ENCODE data around the gene FMN2.

GRCh38 chr1:240351690-240352089, 260.0 kb downstream of the FMN2 start:
- TF ChIP-seq POLR2AphosphoS5 (IDR thresholded peaks at IDR 0.05; ENCODE audit: low read depth), result no peak
- TF ChIP-seq CTCF (IDR thresholded peaks at IDR 0.05; ENCODE audit: insufficient read depth, low read length), result no peak
